HL-60 (cell line): ENCODE results near the gene DMRT1.

Experiments
- CTCF ChIP-seq: IDR thresholded peaks from one replicate; pipeline ENCODE4 v1.5.1; 2011; ENCODE audit warnings: low read length, control low read depth, inconsistent platforms; ENCODE audit not compliant: insufficient read depth
- GABPA ChIP-seq: IDR thresholded peaks from 2 replicates; pipeline ENCODE4 v1.6.1; 2012; ENCODE audit warnings: low read depth
- POLR2AphosphoS5 ChIP-seq: IDR thresholded peaks from 2 replicates; pipeline ENCODE4 v1.6.1; 2012; ENCODE audit warnings: low read depth
- REST ChIP-seq: IDR thresholded peaks from 2 replicates; pipeline ENCODE4 v1.6.1; 2012; ENCODE audit warnings: low read depth; ENCODE audit not compliant: insufficient replicate concordance

- TF ChIP-seq REST (no peak), CTCF (no peak), POLR2AphosphoS5 (no peak), GABPA (no peak)
These were observed 81.2 kb downstream of the DMRT1 start for GRCh38 chr9:922731-923130.
